Gastrocnemius medialis (tissue), 4 donors: Measurements from ENCODE around the gene PDGFRA. TPM values are rescaled to one million over a fixed set of nuclear protein-coding genes. Genes with fewer than 3 reads are reported as not detected.

ENCODE experiments used
- ATAC-seq, 2 donors: fragments of 150-250 bp; one replicate each; pipeline ENCODE4 v1.9.1; 2016
- DNase-seq, 2 donors: peaks; one replicate each; pipeline ENCODE4 v3.0.0-alpha.2; 2019
- H3K27ac ChIP-seq, 4 donors: fragments of 200-600 bp; sonication (generic); 1 replicate in 1 of 4; 2 replicates in 3 of 4; pipeline ENCODE4 v1.5.1; 2016 to 2018; ENCODE audit warnings: mild to moderate bottlenecking in 2 of 4, moderate library complexity in 1 of 4
- H3K27me3 ChIP-seq, 3 donors: fragments of 200-600 bp; sonication (generic) in 2 of 3; 1 replicate in 1 of 3; 2 replicates in 2 of 3; pipeline versions ENCODE4 v1.5.1 to v1.6.0; 2016 to 2019; ENCODE audit warnings: mild to moderate bottlenecking in 1 of 3, moderate library complexity in 1 of 3
- H3K36me3 ChIP-seq, 2 donors: fragments of 200-600 bp; sonication (generic) in 1 of 2; one replicate each; pipeline ENCODE4 v1.5.1; 2017 to 2018
- H3K4me1 ChIP-seq, 2 donors: fragments of 200-600 bp; sonication (generic) in 1 of 2; one replicate each; pipeline ENCODE4 v1.5.1; 2016 to 2017; ENCODE audit warnings: mild to moderate bottlenecking in 2 of 2
- H3K4me3 ChIP-seq, 4 donors: fragments of 200-600 bp; sonication (generic) in 3 of 4; 1 replicate in 1 of 4; 2 replicates in 3 of 4; pipeline ENCODE4 v1.5.1; 2016 to 2019; ENCODE audit warnings: mild to moderate bottlenecking in 2 of 4
- H3K9me3 ChIP-seq, 3 donors: fragments of 200-600 bp; sonication (generic) in 2 of 3; 1 replicate in 1 of 3; 2 replicates in 2 of 3; pipeline ENCODE4 v1.5.1; 2016 to 2019
- CTCF ChIP-seq, 5 experiments: fragments of 450-650 bp in 3 of 5; fragments of 200-600 bp in 2 of 5; sonication (generic) in 2 of 5; IDR thresholded peaks in 4 of 5; conservative IDR thresholded peaks in 1 of 5; 1 replicate in 4 of 5; 2 replicates in 1 of 5; pipeline ENCODE4 v1.5.1; 2016 to 2019; ENCODE audit warnings: antibody characterized with exemption in 5 of 5, mild to moderate bottlenecking in 3 of 5, moderate library complexity in 3 of 5
- POLR2A ChIP-seq, 2 donors: fragments of 450-650 bp; IDR thresholded peaks; one replicate each; pipeline ENCODE4 v1.6.1; 2017; ENCODE audit warnings: antibody characterized with exemption in 2 of 2, mild to moderate bottlenecking in 2 of 2, moderate library complexity in 2 of 2
- in situ Hi-C, 4 donors: fragments of 200-750 bp; cut with MboI; loops; one replicate each; pipeline versions ENCODE4 v1.15.0 to v1.8.0; 2017; ENCODE audit warnings: low sequenced_read_pairs in 4 of 4
- intact Hi-C: fragments of 100-400 bp; cut with DNase I; formaldehyde crosslinking; loops from one replicate; pipeline ENCODE4 v1.15.1; 2023; ENCODE audit warnings: low total_unique reads
- total RNA-seq, 4 donors: library from RNA; depleted of rRNA; stranded (reverse); fragments of >200 nt; gene quantifications; one replicate each; pipeline versions ENCODE4 v1.1.0 to v1.2.3, GENCODE V29; 2016

Gene PDGFRA
- 10 to 100 TPM in 3 of 4 donors, 1 to 10 TPM in 1; 9.0 to 42.0 (median 21.8) TPM for total RNA-seq

DNA sequence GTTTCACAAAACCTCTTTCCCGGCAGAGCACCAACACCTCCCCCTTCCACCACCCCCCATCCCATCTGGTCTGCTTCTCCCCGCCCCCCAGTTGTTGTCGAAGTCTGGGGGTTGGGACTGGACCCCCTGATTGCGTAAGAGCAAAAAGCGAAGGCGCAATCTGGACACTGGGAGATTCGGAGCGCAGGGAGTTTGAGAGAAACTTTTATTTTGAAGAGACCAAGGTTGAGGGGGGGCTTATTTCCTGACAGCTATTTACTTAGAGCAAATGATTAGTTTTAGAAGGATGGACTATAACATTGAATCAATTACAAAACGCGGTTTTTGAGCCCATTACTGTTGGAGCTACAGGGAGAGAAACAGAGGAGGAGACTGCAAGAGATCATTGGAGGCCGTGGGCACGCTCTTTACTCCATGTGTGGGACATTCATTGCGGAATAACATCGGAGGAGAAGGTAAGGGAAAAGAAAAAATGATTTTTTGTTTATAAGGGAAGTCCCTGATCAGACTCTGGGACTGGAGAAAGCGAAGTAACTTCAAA lies at the start of gene PDGFRA:
TSS of gene PDGFRA (plus strand) at position 333 of the 541 bp plus-strand sequence. CDS start 29,476 bp downstream, outside the sequence.
- in situ Hi-C loops (loop anchor here in 3 of 4 donors (5.0 to 25.0 kb wide), 13 partner anchors 304 to 1992 kb away; partner anchors contain the start of genes FIP1L1 (in 1 of the 3) and SCFD2 (in 1 of the 3)), intact Hi-C loops (loop anchor here (2.0 to 10.0 kb wide), 2 partner anchors 524 to 572 kb away; no protein-coding TSS in a partner anchor)
- Histone ChIP-seq H3K4me3 (peak within 1 kb of the TSS; percentile 55 to 86 (median 62)), H3K4me1 (peaks cover 23 to 50% of the 10 kb centered on the region in 2 donors), H3K27me3 (peaks cover 84 to 88% (median 86%) of the 10 kb centered on the region in 3 donors), H3K27ac (peak within 1 kb of the TSS; percentile 43 to 65 (median 60)), H3K9me3 (no peaks in the 10 kb centered on the region), H3K36me3 (no peaks in the 10 kb centered on the region)
- DNase-seq = peak; percentile 53 to 68
- TF ChIP-seq CTCF (IDR thresholded peaks at IDR 0.05 in 4 of 5, conservative IDR thresholded peaks at IDR 0.05 in 1 of 5) = no peak
- TF ChIP-seq POLR2A (IDR thresholded peaks at IDR 0.05) = peak in 1 of 2 donors; percentile 46
- peak; percentile 6 to 27 for ATAC-seq

DNA sequence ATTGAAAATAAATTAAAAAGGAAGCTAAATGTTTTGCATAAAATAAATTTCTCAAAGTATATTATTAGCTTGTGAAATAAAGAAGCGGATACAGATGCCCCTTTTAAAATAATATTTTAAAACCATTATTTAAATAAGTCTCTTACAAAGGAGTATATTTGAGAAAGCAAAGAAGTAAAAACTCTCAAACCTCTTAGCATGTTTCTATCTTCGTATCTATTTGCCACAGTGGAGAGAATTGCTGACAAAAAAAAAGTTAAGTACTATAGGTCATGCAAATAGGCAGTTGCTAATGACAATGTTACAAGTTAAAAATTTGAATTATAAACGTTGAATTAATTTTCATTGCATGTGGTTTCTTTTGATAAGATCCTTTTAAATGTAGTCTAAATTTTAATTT lies 44.5 kb upstream of the PDGFRA start:
- H3K27ac ChIP-seq = no peak overlapping the region
- in situ Hi-C loops = no loop called here
- no peaks in the 10 kb centered on the region for H3K27me3 ChIP-seq
- H3K4me1 ChIP-seq = no peaks in the 10 kb centered on the region
- TF ChIP-seq POLR2A (IDR thresholded peaks at IDR 0.05) (no peak), CTCF (IDR thresholded peaks at IDR 0.05 in 4 of 5, conservative IDR thresholded peaks at IDR 0.05 in 1 of 5) (no peak)
- H3K9me3 ChIP-seq = no peaks in the 10 kb centered on the region
- ATAC-seq (no peak), DNase-seq (no peak)
- H3K36me3 ChIP-seq = no peaks in the 10 kb centered on the region
- no peak overlapping the region for H3K4me3 ChIP-seq
- intact Hi-C loops = no loop called here

GRCh38 chr4:54185044-54185780 lies 43.9 kb upstream of the PDGFRA start:
- H3K4me3 ChIP-seq = no peak overlapping the region
- DNase-seq (no peak), ATAC-seq (no peak)
- TF ChIP-seq CTCF (IDR thresholded peaks at IDR 0.05 in 4 of 5, conservative IDR thresholded peaks at IDR 0.05 in 1 of 5) (no peak), POLR2A (IDR thresholded peaks at IDR 0.05) (no peak)
- intact Hi-C loops = no loop called here
- H3K27ac ChIP-seq = no peak overlapping the region
- no peaks in the 10 kb centered on the region for H3K27me3 ChIP-seq
- H3K4me1 ChIP-seq = no peaks in the 10 kb centered on the region
- H3K36me3 ChIP-seq = no peaks in the 10 kb centered on the region
- H3K9me3 ChIP-seq = no peaks in the 10 kb centered on the region
- in situ Hi-C loops = no loop called here

- DNase-seq = no peak
- ATAC-seq = no peak
- Histone ChIP-seq H3K36me3 (no peaks in the 10 kb centered on the region), H3K4me1 (no peaks in the 10 kb centered on the region), H3K27ac (no peak overlapping the region), H3K4me3 (no peak overlapping the region), H3K27me3 (no peaks in the 10 kb centered on the region), H3K9me3 (no peaks in the 10 kb centered on the region)
- intact Hi-C loops = no loop called here
- TF ChIP-seq POLR2A (IDR thresholded peaks at IDR 0.05) = no peak
- TF ChIP-seq CTCF (IDR thresholded peaks at IDR 0.05 in 4 of 5, conservative IDR thresholded peaks at IDR 0.05 in 1 of 5) = no peak
- in situ Hi-C loops = no loop called here
Observed at GRCh38 chr4:54185866-54186265, 43.2 kb upstream of the PDGFRA start.
